ENCODE results near the gene PSMC3IP.

Gene PSMC3IP

DNA sequence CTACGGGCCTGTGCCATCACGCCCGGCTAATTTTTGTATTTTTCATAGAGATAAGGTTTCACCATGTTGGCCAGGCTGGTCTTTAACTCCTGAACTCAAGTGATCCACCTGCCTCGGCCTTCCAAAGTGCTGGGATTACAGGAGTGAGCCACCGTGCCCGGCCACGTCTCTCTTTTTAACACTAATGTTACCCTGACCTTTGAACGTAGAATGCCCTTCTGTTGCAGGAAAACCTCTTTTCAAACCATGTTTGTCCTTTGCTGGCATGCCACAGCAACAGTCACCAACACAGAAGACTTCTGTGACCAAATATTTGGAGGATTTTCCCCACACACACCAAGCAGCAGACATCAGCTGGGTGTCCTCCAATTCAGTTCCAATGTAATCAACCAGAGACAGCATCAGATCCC lies 32.6 kb downstream of the PSMC3IP start:
- Histone ChIP-seq H3K9me3 (ENCODE audit: control insufficient read depth, insufficient read depth, low read depth, low read length) (no peaks in the 10 kb centered on the region), H3K27ac (ENCODE audit: extremely low read depth, low read depth, low read length) (no peak overlapping the region), H3K36me3 (ENCODE audit: control insufficient read depth in 2 of 2, insufficient read depth in 1 of 2, low read length in 2 of 2) (peaks cover 11 to 37% of the 10 kb centered on the region in 2 experiments; a peak in 2 of 3 replicates), H3K4me1 (ENCODE audit: control insufficient read depth, insufficient read depth, low read length) (peaks cover 4% of the 10 kb centered on the region; the same call in 1 of the 2 replicates), H3K4me3 (ENCODE audit: low read depth, low read length) (no peak overlapping the region)
- POLR2A ChIA-PET = interaction anchor here (1.0 kb wide), 1 partner anchor 9 kb away, joined by 3 read pairs; the partner anchor contains the start of gene NAGLU
- TF ChIP-seq, protein P1, sequence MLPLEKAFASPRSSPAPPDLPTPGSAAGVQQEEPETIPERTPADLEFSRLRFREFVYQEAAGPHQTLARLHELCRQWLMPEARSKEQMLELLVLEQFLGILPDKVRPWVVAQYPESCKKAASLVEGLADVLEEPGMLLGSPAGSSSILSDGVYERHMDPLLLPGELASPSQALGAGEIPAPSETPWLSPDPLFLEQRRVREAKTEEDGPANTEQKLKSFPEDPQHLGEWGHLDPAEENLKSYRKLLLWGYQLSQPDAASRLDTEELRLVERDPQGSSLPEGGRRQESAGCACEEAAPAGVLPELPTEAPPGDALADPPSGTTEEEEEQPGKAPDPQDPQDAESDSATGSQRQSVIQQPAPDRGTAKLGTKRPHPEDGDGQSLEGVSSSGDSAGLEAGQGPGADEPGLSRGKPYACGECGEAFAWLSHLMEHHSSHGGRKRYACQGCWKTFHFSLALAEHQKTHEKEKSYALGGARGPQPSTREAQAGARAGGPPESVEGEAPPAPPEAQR (tag by site-specific recombination; IDR thresholded peaks at IDR 0.05) = no peak
- TF ChIP-seq, protein P2, sequence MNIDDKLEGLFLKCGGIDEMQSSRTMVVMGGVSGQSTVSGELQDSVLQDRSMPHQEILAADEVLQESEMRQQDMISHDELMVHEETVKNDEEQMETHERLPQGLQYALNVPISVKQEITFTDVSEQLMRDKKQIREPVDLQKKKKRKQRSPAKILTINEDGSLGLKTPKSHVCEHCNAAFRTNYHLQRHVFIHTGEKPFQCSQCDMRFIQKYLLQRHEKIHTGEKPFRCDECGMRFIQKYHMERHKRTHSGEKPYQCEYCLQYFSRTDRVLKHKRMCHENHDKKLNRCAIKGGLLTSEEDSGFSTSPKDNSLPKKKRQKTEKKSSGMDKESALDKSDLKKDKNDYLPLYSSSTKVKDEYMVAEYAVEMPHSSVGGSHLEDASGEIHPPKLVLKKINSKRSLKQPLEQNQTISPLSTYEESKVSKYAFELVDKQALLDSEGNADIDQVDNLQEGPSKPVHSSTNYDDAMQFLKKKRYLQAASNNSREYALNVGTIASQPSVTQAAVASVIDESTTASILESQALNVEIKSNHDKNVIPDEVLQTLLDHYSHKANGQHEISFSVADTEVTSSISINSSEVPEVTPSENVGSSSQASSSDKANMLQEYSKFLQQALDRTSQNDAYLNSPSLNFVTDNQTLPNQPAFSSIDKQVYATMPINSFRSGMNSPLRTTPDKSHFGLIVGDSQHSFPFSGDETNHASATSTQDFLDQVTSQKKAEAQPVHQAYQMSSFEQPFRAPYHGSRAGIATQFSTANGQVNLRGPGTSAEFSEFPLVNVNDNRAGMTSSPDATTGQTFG (tag by site-specific recombination; IDR thresholded peaks at IDR 0.05; ENCODE audit: borderline replicate concordance) = no peak
- CTCF ChIA-PET = interaction anchor here (4.3 kb wide), 1 partner anchor 9 kb away, joined by 19 read pairs; the partner anchor contains the start of gene NAGLU

DNA sequence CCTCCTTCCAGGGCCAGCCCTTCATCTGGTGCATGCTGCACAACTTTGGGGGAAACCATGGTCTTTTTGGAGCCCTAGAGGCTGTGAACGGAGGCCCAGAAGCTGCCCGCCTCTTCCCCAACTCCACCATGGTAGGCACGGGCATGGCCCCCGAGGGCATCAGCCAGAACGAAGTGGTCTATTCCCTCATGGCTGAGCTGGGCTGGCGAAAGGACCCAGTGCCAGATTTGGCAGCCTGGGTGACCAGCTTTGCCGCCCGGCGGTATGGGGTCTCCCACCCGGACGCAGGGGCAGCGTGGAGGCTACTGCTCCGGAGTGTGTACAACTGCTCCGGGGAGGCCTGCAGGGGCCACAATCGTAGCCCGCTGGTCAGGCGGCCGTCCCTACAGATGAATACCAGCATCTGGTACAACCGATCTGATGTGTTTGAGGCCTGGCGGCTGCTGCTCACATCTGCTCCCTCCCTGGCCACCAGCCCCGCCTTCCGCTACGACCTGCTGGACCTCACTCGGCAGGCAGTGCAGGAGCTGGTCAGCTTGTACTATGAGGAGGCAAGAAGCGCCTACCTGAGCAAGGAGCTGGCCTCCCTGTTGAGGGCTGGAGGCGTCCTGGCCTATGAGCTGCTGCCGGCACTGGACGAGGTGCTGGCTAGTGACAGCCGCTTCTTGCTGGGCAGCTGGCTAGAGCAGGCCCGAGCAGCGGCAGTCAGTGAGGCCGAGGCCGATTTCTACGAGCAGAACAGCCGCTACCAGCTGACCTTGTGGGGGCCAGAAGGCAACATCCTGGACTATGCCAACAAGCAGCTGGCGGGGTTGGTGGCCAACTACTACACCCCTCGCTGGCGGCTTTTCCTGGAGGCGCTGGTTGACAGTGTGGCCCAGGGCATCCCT lies 34.1 kb downstream of the PSMC3IP start:
- TF ChIP-seq KLF7 (tag by site-specific recombination; IDR thresholded peaks at IDR 0.05; ENCODE audit: borderline replicate concordance) (no peak), ZNF530 (tag by site-specific recombination; IDR thresholded peaks at IDR 0.05; ENCODE audit: low read depth) (no peak), ZBTB48 (tag by site-specific recombination; IDR thresholded peaks at IDR 0.05) (no peak), ZNF175 (tag by site-specific recombination; IDR thresholded peaks at IDR 0.05) (no peak), ZNF670 (tag by site-specific recombination; IDR thresholded peaks at IDR 0.05; ENCODE audit: low read depth) (no peak), ZNF571 (tag by site-specific recombination; IDR thresholded peaks at IDR 0.05) (no peak), TCF7L2 (IDR thresholded peaks at IDR 0.05; ENCODE audit: borderline replicate concordance, low read depth, low read length) (no peak), GLIS2 (tag by site-specific recombination; IDR thresholded peaks at IDR 0.05) (no peak), ZNF785 (tag by site-specific recombination; IDR thresholded peaks at IDR 0.05) (no peak), MZF1 (tag by site-specific recombination; IDR thresholded peaks at IDR 0.05; ENCODE audit: borderline replicate concordance) (no peak), ZNF768 (tag by site-specific recombination; IDR thresholded peaks at IDR 0.05) (no peak), ZNF302 (tag by site-specific recombination; IDR thresholded peaks at IDR 0.05; ENCODE audit: low read depth) (no peak), ZNF510 (tag by site-specific recombination; IDR thresholded peaks at IDR 0.05; ENCODE audit: insufficient replicate concordance) (no peak), ZNF596 (tag by site-specific recombination; IDR thresholded peaks at IDR 0.05) (no peak)
- TF ChIP-seq, protein P3, sequence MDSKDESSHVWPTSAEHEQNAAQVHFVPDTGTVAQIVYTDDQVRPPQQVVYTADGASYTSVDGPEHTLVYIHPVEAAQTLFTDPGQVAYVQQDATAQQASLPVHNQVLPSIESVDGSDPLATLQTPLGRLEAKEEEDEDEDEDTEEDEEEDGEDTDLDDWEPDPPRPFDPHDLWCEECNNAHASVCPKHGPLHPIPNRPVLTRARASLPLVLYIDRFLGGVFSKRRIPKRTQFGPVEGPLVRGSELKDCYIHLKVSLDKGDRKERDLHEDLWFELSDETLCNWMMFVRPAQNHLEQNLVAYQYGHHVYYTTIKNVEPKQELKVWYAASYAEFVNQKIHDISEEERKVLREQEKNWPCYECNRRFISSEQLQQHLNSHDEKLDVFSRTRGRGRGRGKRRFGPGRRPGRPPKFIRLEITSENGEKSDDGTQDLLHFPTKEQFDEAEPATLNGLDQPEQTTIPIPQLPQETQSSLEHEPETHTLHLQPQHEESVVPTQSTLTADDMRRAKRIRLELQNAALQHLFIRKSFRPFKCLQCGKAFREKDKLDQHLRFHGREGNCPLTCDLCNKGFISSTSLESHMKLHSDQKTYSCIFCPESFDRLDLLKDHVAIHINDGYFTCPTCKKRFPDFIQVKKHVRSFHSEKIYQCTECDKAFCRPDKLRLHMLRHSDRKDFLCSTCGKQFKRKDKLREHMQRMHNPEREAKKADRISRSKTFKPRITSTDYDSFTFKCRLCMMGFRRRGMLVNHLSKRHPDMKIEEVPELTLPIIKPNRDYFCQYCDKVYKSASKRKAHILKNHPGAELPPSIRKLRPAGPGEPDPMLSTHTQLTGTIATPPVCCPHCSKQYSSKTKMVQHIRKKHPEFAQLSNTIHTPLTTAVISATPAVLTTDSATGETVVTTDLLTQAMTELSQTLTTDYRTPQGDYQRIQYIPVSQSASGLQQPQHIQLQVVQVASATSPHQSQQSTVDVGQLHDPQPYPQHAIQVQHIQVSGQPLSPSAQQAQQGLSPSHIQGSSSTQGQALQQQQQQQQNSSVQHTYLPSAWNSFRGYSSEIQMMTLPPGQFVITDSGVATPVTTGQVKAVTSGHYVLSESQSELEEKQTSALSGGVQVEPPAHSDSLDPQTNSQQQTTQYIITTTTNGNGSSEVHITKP (tag by site-specific recombination; IDR thresholded peaks at IDR 0.05) = no peak
- TF ChIP-seq, protein P4, sequence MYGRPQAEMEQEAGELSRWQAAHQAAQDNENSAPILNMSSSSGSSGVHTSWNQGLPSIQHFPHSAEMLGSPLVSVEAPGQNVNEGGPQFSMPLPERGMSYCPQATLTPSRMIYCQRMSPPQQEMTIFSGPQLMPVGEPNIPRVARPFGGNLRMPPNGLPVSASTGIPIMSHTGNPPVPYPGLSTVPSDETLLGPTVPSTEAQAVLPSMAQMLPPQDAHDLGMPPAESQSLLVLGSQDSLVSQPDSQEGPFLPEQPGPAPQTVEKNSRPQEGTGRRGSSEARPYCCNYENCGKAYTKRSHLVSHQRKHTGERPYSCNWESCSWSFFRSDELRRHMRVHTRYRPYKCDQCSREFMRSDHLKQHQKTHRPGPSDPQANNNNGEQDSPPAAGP (tag by site-specific recombination; IDR thresholded peaks at IDR 0.05) = no peak
- TF ChIP-seq, protein P5, sequence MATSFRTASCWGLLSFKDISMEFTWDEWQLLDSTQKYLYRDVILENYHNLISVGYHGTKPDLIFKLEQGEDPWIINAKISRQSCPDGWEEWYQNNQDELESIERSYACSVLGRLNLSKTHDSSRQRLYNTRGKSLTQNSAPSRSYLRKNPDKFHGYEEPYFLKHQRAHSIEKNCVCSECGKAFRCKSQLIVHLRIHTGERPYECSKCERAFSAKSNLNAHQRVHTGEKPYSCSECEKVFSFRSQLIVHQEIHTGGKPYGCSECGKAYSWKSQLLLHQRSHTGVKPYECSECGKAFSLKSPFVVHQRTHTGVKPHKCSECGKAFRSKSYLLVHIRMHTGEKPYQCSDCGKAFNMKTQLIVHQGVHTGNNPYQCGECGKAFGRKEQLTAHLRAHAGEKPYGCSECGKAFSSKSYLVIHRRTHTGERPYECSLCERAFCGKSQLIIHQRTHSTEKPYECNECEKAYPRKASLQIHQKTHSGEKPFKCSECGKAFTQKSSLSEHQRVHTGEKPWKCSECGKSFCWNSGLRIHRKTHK (tag by site-specific recombination; IDR thresholded peaks at IDR 0.05) = no peak
- TF ChIP-seq, protein P6, sequence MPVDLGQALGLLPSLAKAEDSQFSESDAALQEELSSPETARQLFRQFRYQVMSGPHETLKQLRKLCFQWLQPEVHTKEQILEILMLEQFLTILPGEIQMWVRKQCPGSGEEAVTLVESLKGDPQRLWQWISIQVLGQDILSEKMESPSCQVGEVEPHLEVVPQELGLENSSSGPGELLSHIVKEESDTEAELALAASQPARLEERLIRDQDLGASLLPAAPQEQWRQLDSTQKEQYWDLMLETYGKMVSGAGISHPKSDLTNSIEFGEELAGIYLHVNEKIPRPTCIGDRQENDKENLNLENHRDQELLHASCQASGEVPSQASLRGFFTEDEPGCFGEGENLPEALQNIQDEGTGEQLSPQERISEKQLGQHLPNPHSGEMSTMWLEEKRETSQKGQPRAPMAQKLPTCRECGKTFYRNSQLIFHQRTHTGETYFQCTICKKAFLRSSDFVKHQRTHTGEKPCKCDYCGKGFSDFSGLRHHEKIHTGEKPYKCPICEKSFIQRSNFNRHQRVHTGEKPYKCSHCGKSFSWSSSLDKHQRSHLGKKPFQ (tag by site-specific recombination; IDR thresholded peaks at IDR 0.05) = no peak
- Histone ChIP-seq H3K9me3 (ENCODE audit: control insufficient read depth, insufficient read depth, low read depth, low read length) (no peaks in the 10 kb centered on the region), H3K36me3 (ENCODE audit: control insufficient read depth in 2 of 2, insufficient read depth in 1 of 2, low read length in 2 of 2) (peaks cover 20 to 51% of the 10 kb centered on the region in 2 experiments; a peak in 2 of 3 replicates), H3K4me3 (ENCODE audit: low read depth, low read length) (no peak overlapping the region), H3K4me1 (ENCODE audit: control insufficient read depth, insufficient read depth, low read length) (no peaks in the 10 kb centered on the region), H3K27ac (ENCODE audit: extremely low read depth, low read depth, low read length) (no peak overlapping the region)
- CTCF ChIA-PET = interaction anchor here (1.5 kb wide), 1 partner anchor 11 kb away, joined by 3 read pairs; no protein-coding TSS in a partner anchor
- POLR2A ChIA-PET = interaction anchor here (0.8 to 1.1 kb wide), 2 partner anchors 13 to 16 kb away, joined by 3 to 5 read pairs; no protein-coding TSS in a partner anchor
